Measurements from ENCODE around the gene ADSS1. TPM values are rescaled to one million over a fixed set of nuclear protein-coding genes. Genes with fewer than 3 reads are reported as not detected.

ADSS1 gene
- polyA plus RNA-seq, 1 of the 3 experiments (the other 2 are of a cell fraction), result 14.3 TPM

- Histone ChIP-seq H3K4me2 (no peak overlapping the region), H3K36me3 (replicated peaks in 1 of 2; ENCODE audit: control insufficient read depth in 1 of 2, insufficient read depth in 2 of 2, low read length in 1 of 2) (peaks cover 0 to 5% of the 10 kb centered on the region in 2 experiments), H3K9me3 (no peaks in the 10 kb centered on the region), H3K9ac (no peak overlapping the region), H3K27me3 (ENCODE audit: insufficient read depth) (no peaks in the 10 kb centered on the region), H4K20me1 (ENCODE audit: insufficient read depth) (no peaks in the 10 kb centered on the region), H3K4me1 (ENCODE audit: control insufficient read depth in 1 of 2, insufficient read depth in 2 of 2, low read depth in 1 of 2, low read length in 1 of 2) (peaks cover 0 to 2% of the 10 kb centered on the region in 2 experiments; a peak in 1 of 4 replicates), H3K9me2 (no peaks in the 10 kb centered on the region), H3K27ac (ENCODE audit: low read depth in 2 of 2, low read length in 1 of 2) (no peak overlapping the region), H3K79me2 (ENCODE audit: insufficient read depth) (peaks cover under 1% of the 10 kb centered on the region; the same call in 1 of the 2 replicates), H3F3A (replicated peaks; ENCODE audit: insufficient read depth) (peaks cover 7% of the 10 kb centered on the region), H3K4me3 (ENCODE audit: low read depth in 2 of 2, low read length in 1 of 2) (no peak overlapping the region), H2AFZ (ENCODE audit: low read depth) (no peak overlapping the region)
- ChIA-PET POLR2A (no interaction called here), CTCF (no interaction called here)
- DNase-seq, result no peak
- TF ChIP-seq TEAD4 (IDR thresholded peaks at IDR 0.05; ENCODE audit: borderline replicate concordance, insufficient read depth) (no peak), CHD2 (IDR thresholded peaks at IDR 0.05; ENCODE audit: low read length, partially characterized antibody) (no peak), CTCF (IDR thresholded peaks at IDR 0.05) (no peak), ZBTB33 (IDR thresholded peaks at IDR 0.05; ENCODE audit: borderline replicate concordance, low read depth) (no peak), JUND (IDR thresholded peaks at IDR 0.05) (no peak), RAD21 (IDR thresholded peaks at IDR 0.05; ENCODE audit: low read length) (no peak), NFIC (IDR thresholded peaks at IDR 0.05; ENCODE audit: borderline replicate concordance) (no peak), NRF1 (IDR thresholded peaks at IDR 0.05; ENCODE audit: low read depth, low read length) (no peak), YY1 (IDR thresholded peaks at IDR 0.05; ENCODE audit: low read depth) (no peak), MXI1 (IDR thresholded peaks at IDR 0.05; ENCODE audit: low read depth, low read length) (no peak), TAF1 (IDR thresholded peaks at IDR 0.05; ENCODE audit: borderline replicate concordance, low read depth, low read length) (no peak), REST (IDR thresholded peaks at IDR 0.05; ENCODE audit: low read depth, low read length) (no peak), RXRA (IDR thresholded peaks at IDR 0.05; ENCODE audit: borderline replicate concordance, low read depth) (no peak), FOSL2 (IDR thresholded peaks at IDR 0.05; ENCODE audit: borderline replicate concordance, low read depth) (no peak)
- 90% methylated on average over 7 of the region's 9 CpGs for WGBS (ENCODE audit: low lambda C conversion rate)
These were observed 23.8 kb downstream of the ADSS1 start for GRCh38 chr14:104747876-104748275.

Data from SK-N-SH (cell line).